ENCODE results near the gene BCL2L2.

Gene BCL2L2

GRCh38 chr14:23355871-23356435 is 49.3 kb downstream of the BCL2L2 start:
- no peak for TF ChIP-seq CTCF (IDR thresholded peaks at IDR 0.05; ENCODE audit: low read depth, low read length)
- no peak overlapping the region for H3K4me3 ChIP-seq (ENCODE audit: low read depth, low read length)

GRCh38 chr14:23356662-23357061 is 50.0 kb downstream of the BCL2L2 start:
- no peak for TF ChIP-seq CTCF (IDR thresholded peaks at IDR 0.05; ENCODE audit: low read depth, low read length)
- H3K4me3 ChIP-seq (ENCODE audit: low read depth, low read length) = no peak overlapping the region

- TF ChIP-seq CTCF (IDR thresholded peaks at IDR 0.05; ENCODE audit: low read depth, low read length) = no peak
- H3K4me3 ChIP-seq (ENCODE audit: low read depth, low read length) = no peak overlapping the region
These were observed 50.6 kb downstream of the BCL2L2 start for GRCh38 chr14:23357261-23357660.

- TF ChIP-seq CTCF (IDR thresholded peaks at IDR 0.05; ENCODE audit: low read depth, low read length) = no peak
- H3K4me3 ChIP-seq (ENCODE audit: low read depth, low read length) = no peak overlapping the region
These were observed 51.4 kb downstream of the BCL2L2 start for GRCh38 chr14:23358042-23358441.

- no peak for TF ChIP-seq CTCF (IDR thresholded peaks at IDR 0.05; ENCODE audit: low read depth, low read length)
- H3K4me3 ChIP-seq (ENCODE audit: low read depth, low read length) = no peak overlapping the region
These were observed 52.0 kb downstream of the BCL2L2 start for GRCh38 chr14:23358553-23359166.

GRCh38 chr14:23359167-23359626 is 52.6 kb downstream of the BCL2L2 start:
- TF ChIP-seq CTCF (IDR thresholded peaks at IDR 0.05; ENCODE audit: low read depth, low read length) = no peak
- H3K4me3 ChIP-seq (ENCODE audit: low read depth, low read length) = no peak overlapping the region

GRCh38 chr14:23359722-23360447 is 53.3 kb downstream of the BCL2L2 start:
- H3K4me3 ChIP-seq (ENCODE audit: low read depth, low read length) = no peak overlapping the region
- TF ChIP-seq CTCF (IDR thresholded peaks at IDR 0.05; ENCODE audit: low read depth, low read length) = no peak
